ENCODE data around the gene SORCS3.

DNA sequence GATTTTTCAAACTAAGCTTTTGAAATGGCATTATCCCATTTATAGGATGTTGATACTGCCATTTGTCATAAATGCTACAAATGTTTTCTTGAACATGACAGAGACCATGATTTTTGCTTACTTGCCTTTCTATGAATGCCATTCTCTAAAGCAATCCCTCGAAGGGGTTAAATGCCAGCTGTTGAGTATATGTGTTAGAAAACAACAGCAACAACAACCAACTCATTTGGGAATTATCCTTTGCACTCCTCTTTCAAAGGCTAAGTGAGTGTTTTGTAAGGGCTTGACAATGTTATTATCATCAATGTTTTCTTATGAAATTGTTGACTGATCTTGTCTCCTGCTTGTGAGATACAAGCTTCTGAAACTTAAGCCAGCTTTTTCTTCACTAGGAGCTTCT, 529.4 kb downstream of the SORCS3 start:
- no peak for TF ChIP-seq POLR2AphosphoS5 (IDR thresholded peaks at IDR 0.05; ENCODE audit: borderline replicate concordance, low read depth, low read length)
- TF ChIP-seq EZH2 (IDR thresholded peaks at IDR 0.05): no peak
